SK-N-SH (cell line): ENCODE data around the gene RIOK3. TPM values are rescaled to one million over a fixed set of nuclear protein-coding genes. Genes with fewer than 3 reads are reported as not detected.
A peak's percentile ranks its signal among the peaks of the same experiment; 100 is the strongest.

Source experiments
- CTCF ChIA-PET: fragments of 300-600, 350-600 bp; formaldehyde crosslinking; extraction: SDS; loops from one replicate; lab custom pipeline; 2021; lab: Yijun Ruan, JAX
- POLR2A ChIA-PET: fragments of 350-600 bp; sonication (Branson Sonifier 250); formaldehyde crosslinking; extraction: SDS; loops from one replicate; lab custom pipeline; 2020; ENCODE audit warnings: antibody characterized with exemption, inconsistent platforms; lab: Yijun Ruan, JAX
- DNase-seq: peaks from one replicate; pipeline ENCODE4 v3.0.0; 2012
- H2AFZ ChIP-seq: fragments of 200-600 bp; sonication (generic); 2 replicates; pipeline ENCODE4 v1.8.1; 2016; ENCODE audit warnings: antibody characterized with exemption, mild to moderate bottlenecking, low read depth
- H3F3A ChIP-seq: fragments of 200-600 bp; sonication (generic); replicated peaks from 2 replicates; pipeline ENCODE3; 2016; ENCODE audit warnings: antibody characterized with exemption, mild to moderate bottlenecking; ENCODE audit not compliant: insufficient read depth
- H3K27ac ChIP-seq, 2 experiments: fragments of 200-500 bp in 1 of 2; fragments of 200-600 bp in 1 of 2; sonication (Bioruptor generic) in 1 of 2; sonication (generic), shearing (Covaris generic) in 1 of 2; 2 replicates each; pipeline versions ENCODE4 v1.5.1 to v1.6.1; 2014 to 2016; ENCODE audit warnings: low read depth in 2 of 2, inconsistent platforms in 1 of 2, low read length in 1 of 2, mild to moderate bottlenecking in 1 of 2, mixed read lengths in 1 of 2
- H3K27me3 ChIP-seq: fragments of 200-600 bp; sonication (generic), shearing (Covaris generic); 2 replicates; pipeline ENCODE4 v1.6.1; 2016; ENCODE audit warnings: mixed run types; ENCODE audit not compliant: insufficient read depth
- H3K36me3 ChIP-seq, 2 experiments: fragments of 200-500 bp in 1 of 2; fragments of 200-600 bp in 1 of 2; sonication (Bioruptor generic) in 1 of 2; sonication (generic) in 1 of 2; replicated peaks in 1 of 2; 2 replicates each; pipeline versions ENCODE3 to v1.5.1; 2014 to 2016; ENCODE audit warnings: low read length in 1 of 2, mild to moderate bottlenecking in 1 of 2; ENCODE audit not compliant: insufficient read depth in 2 of 2, control insufficient read depth in 1 of 2
- H3K4me1 ChIP-seq, 2 experiments: fragments of 200-500 bp in 1 of 2; fragments of 200-600 bp in 1 of 2; sonication (Bioruptor generic) in 1 of 2; sonication (generic), shearing (Covaris generic) in 1 of 2; 2 replicates each; pipeline versions ENCODE4 v1.5.1 to v1.6.1; 2014 to 2016; ENCODE audit warnings: low read depth in 1 of 2, low read length in 1 of 2, mixed run types in 1 of 2; ENCODE audit not compliant: insufficient read depth in 2 of 2, control insufficient read depth in 1 of 2
- H3K4me2 ChIP-seq: fragments of 200-600 bp; sonication (generic), shearing (Covaris generic); 2 replicates; pipeline ENCODE4 v1.6.1; 2017; ENCODE audit warnings: mixed run types
- H3K4me3 ChIP-seq, 2 experiments: fragments of 200-500 bp in 1 of 2; fragments of 200-600 bp in 1 of 2; sonication (Bioruptor generic) in 1 of 2; sonication (generic), shearing (Covaris generic) in 1 of 2; 2 replicates each; pipeline versions ENCODE4 v1.5.1 to v1.8.1; 2014 to 2016; ENCODE audit warnings: low read depth in 2 of 2, inconsistent platforms in 1 of 2, low read length in 1 of 2, mild to moderate bottlenecking in 1 of 2, mixed read lengths in 1 of 2, moderate library complexity in 1 of 2
- H3K79me2 ChIP-seq: fragments of 200-600 bp; sonication (generic); 2 replicates; pipeline ENCODE4 v1.8.1; 2017; ENCODE audit warnings: mild to moderate bottlenecking; ENCODE audit not compliant: insufficient read depth
- H3K9ac ChIP-seq: fragments of 200-600 bp; sonication (generic); 2 replicates; pipeline ENCODE4 v1.6.1; 2017; ENCODE audit warnings: mixed run types
- H3K9me2 ChIP-seq: fragments of 200-600 bp; sonication (generic); 2 replicates; pipeline ENCODE4 v1.6.1; 2017; ENCODE audit warnings: mixed run types
- H3K9me3 ChIP-seq: fragments of 200-600 bp; sonication (generic); 2 replicates; pipeline ENCODE4 v1.6.1; 2017; ENCODE audit warnings: mixed run types, mild to moderate bottlenecking, moderate library complexity
- H4K20me1 ChIP-seq: fragments of 200-600 bp; sonication (generic); 2 replicates; pipeline ENCODE4 v1.6.1; 2017; ENCODE audit warnings: mild to moderate bottlenecking, mixed run types; ENCODE audit not compliant: insufficient read depth
- CTCF ChIP-seq: fragments of 200-600 bp; sonication (generic); IDR thresholded peaks from 2 replicates; pipeline ENCODE4 v1.6.1; 2017; ENCODE audit warnings: antibody characterized with exemption, mild to moderate bottlenecking, moderate library complexity
- ELF1 ChIP-seq: IDR thresholded peaks from 2 replicates; pipeline ENCODE4 v1.4.0; 2012
- EP300 ChIP-seq, 2 experiments: IDR thresholded peaks; 2 replicates each; pipeline versions ENCODE4 v1.4.0 to v1.6.1; 2012; ENCODE audit warnings: borderline replicate concordance in 1 of 2, low read depth in 1 of 2, low read length in 1 of 2
- FOXJ3 ChIP-seq: sonication (generic); formaldehyde crosslinking; IDR thresholded peaks from 2 replicates; pipeline ENCODE4 v1.5.1; 2020; ENCODE audit warnings: mild to moderate bottlenecking, missing genetic modification reagents
- FOXM1 ChIP-seq: IDR thresholded peaks from 2 replicates; pipeline ENCODE4 v1.4.0; 2012; ENCODE audit warnings: low read depth, mild to moderate bottlenecking
- GABPA ChIP-seq: IDR thresholded peaks from 2 replicates; pipeline ENCODE4 v1.4.0; 2012; ENCODE audit warnings: low read depth, mild to moderate bottlenecking
- GATA2 ChIP-seq: sonication (generic); formaldehyde crosslinking; IDR thresholded peaks from 2 replicates; pipeline ENCODE4 v1.5.0; 2020; ENCODE audit warnings: mild to moderate bottlenecking, missing genetic modification reagents
- MAX ChIP-seq: IDR thresholded peaks from 2 replicates; pipeline ENCODE4 v1.4.0; 2012; ENCODE audit warnings: low read depth
- MEF2A ChIP-seq: IDR thresholded peaks from 2 replicates; pipeline ENCODE4 v1.4.0; 2012; ENCODE audit warnings: low read depth, borderline replicate concordance
- MXI1 ChIP-seq: IDR thresholded peaks from 2 replicates; pipeline ENCODE4 v1.6.1; 2012; ENCODE audit warnings: mild to moderate bottlenecking, low read depth, low read length, improper control_type of control experiment
- NFIC ChIP-seq: IDR thresholded peaks from 2 replicates; pipeline ENCODE4 v1.4.0; 2012; ENCODE audit warnings: borderline replicate concordance
- NRF1 ChIP-seq: IDR thresholded peaks from 2 replicates; pipeline ENCODE4 v1.6.1; 2012; ENCODE audit warnings: low read depth, mild to moderate bottlenecking, low read length
- PBX3 ChIP-seq: IDR thresholded peaks from 2 replicates; pipeline ENCODE4; 2012
- POLR2AphosphoS5 ChIP-seq: IDR thresholded peaks from 2 replicates; pipeline ENCODE4 v1.6.1; 2012; ENCODE audit warnings: low read depth, low read length
- RAD21 ChIP-seq: IDR thresholded peaks from 2 replicates; pipeline ENCODE4 v1.6.1; 2012; ENCODE audit warnings: mild to moderate bottlenecking, low read length
- RCOR1 ChIP-seq: fragments of 150-350 bp; IDR thresholded peaks from 2 replicates; pipeline ENCODE4 v1.6.1; 2017; ENCODE audit warnings: antibody characterized with exemption, low read length
- REST ChIP-seq: IDR thresholded peaks from 2 replicates; pipeline ENCODE4 v1.6.1; 2012; ENCODE audit warnings: mild to moderate bottlenecking, low read depth, low read length, moderate library complexity
- SIN3A ChIP-seq: IDR thresholded peaks from 2 replicates; pipeline ENCODE4 v1.6.1; 2012; ENCODE audit warnings: low read depth, mild to moderate bottlenecking, low read length, moderate library complexity, borderline replicate concordance
- SMC3 ChIP-seq: IDR thresholded peaks from 2 replicates; pipeline ENCODE4 v1.6.1; 2012; ENCODE audit warnings: low read depth, low read length, improper control_type of control experiment
- TAF1 ChIP-seq: IDR thresholded peaks from 2 replicates; pipeline ENCODE4 v1.6.1; 2012; ENCODE audit warnings: low read depth, mild to moderate bottlenecking, low read length, moderate library complexity, borderline replicate concordance
- TCF12 ChIP-seq: IDR thresholded peaks from 2 replicates; pipeline ENCODE4 v1.4.0; 2012
- USF1 ChIP-seq: IDR thresholded peaks from 2 replicates; pipeline ENCODE4 v1.4.0; 2012; ENCODE audit warnings: low read depth, borderline replicate concordance
- USF2 ChIP-seq: fragments of 150-350 bp; IDR thresholded peaks from 2 replicates; pipeline ENCODE4 v1.6.1; 2017; ENCODE audit warnings: antibody characterized with exemption, low read length, low read depth, borderline replicate concordance
- YY1 ChIP-seq: IDR thresholded peaks from 2 replicates; pipeline ENCODE4 v1.4.0; 2012; ENCODE audit warnings: low read depth, mild to moderate bottlenecking
- WGBS: methylation state at CpG from one replicate; pipeline ENCODE4 v1.1.6; 2017; ENCODE audit warnings: low lambda C conversion rate; 5-methylcytosine and 5-hydroxymethylcytosine counted together
- polyA plus RNA-seq, 3 experiments: library from polyadenylated mRNA; depleted of rRNA; stranded (reverse); fragments of >200 nt; gene quantifications; 2 replicates each; pipeline ENCODE4 v1.2.3, GENCODE V29; 2012

The RIOK3 gene
- polyA plus RNA-seq, 1 of the 3 experiments (the other 2 are of a cell fraction): 12.3 TPM

GRCh38 chr18:23503038-23503962 is 50.2 kb downstream of the RIOK3 start, which contains the start of gene RMC1:
Gene RMC1 (plus strand): TSS chr18:23503511. CDS start chr18:23503619, 108 bp downstream.
- Histone ChIP-seq H3K9ac (peak within 1 kb of the TSS; percentile 94), H3K79me2 (peaks cover 36% of the 10 kb centered on the region), H3K36me3 (peaks cover 7 to 10% of the 10 kb centered on the region in 2 experiments)
- TF ChIP-seq SMC3: no peak
- TF ChIP-seq FOXM1: no peak
- no peak for TF ChIP-seq PBX3
- no peak for TF ChIP-seq REST
- TF ChIP-seq SIN3A: peak; percentile 73; the same call in 1 of the 2 replicates
- TF ChIP-seq MEF2A: no peak
- TF ChIP-seq MAX: peak; percentile 77
- peak; percentile 28; the same call in 1 of the 2 replicates for TF ChIP-seq CTCF
- TF ChIP-seq NFIC: no peak
- TF ChIP-seq EP300 (IDR thresholded peaks at IDR 0.05; ENCODE audit: borderline replicate concordance in 1 of 2, low read depth in 1 of 2, low read length in 1 of 2): 0 out of 4 replicates have a peak, but pooled peaks of 1 of the 2 experiments have one; percentile 24
- peak; percentile 87 for TF ChIP-seq ELF1
- TF ChIP-seq RCOR1: 0 out of 2 replicates have a peak, but pooled peaks have one; percentile 19
- peak; percentile 83 for TF ChIP-seq USF2
- TF ChIP-seq MXI1: peak; percentile 90
- peak; percentile 23; the same call in 1 of the 2 replicates for TF ChIP-seq RAD21
- TF ChIP-seq YY1: no peak
- no peak for TF ChIP-seq FOXJ3
- TF ChIP-seq USF1: peak; percentile 96
- no peak for TF ChIP-seq TCF12
- peak; percentile 61 for TF ChIP-seq GABPA
- TF ChIP-seq TAF1: peak; percentile 61; the same call in 1 of the 2 replicates
- no peak for TF ChIP-seq GATA2
- peak; percentile 92 for TF ChIP-seq POLR2AphosphoS5
- TF ChIP-seq NRF1: no peak
- TF ChIP-seq, all 33 proteins: peak for 13
- Histone ChIP-seq H3K4me3 (peak within 1 kb of the TSS; percentile 91 to 96), H3K27ac (peak within 1 kb of the TSS; percentile 66 to 75), H3F3A (peaks cover 5% of the 10 kb centered on the region), H3K4me2 (peak within 1 kb of the TSS; percentile 89), H3K9me2 (no peaks in the 10 kb centered on the region), H3K9me3 (no peaks in the 10 kb centered on the region), H3K4me1 (peaks cover 8 to 21% of the 10 kb centered on the region in 2 experiments; a peak in 1 of 4 replicates), H3K27me3 (no peaks in the 10 kb centered on the region), H4K20me1 (0 out of 2 replicates have a peak, but pooled peaks cover 8% of the 10 kb centered on the region), H2AFZ (peak within 1 kb of the TSS; percentile 98)
- ChIA-PET CTCF (interaction anchor here (0.7 to 1.8 kb wide), 5 partner anchors 13 to 416 kb away, joined by 3 to 6 read pairs (median 3); no protein-coding TSS in a partner anchor), POLR2A (no interaction called here)
- WGBS: 0% methylated on average over 7 of the region's 110 CpGs
- DNase-seq: peak; percentile 98
